Measurements from ENCODE around the gene STRN3. TPM values are rescaled to one million over a fixed set of nuclear protein-coding genes. Genes with fewer than 3 reads are reported as not detected.

STRN3 gene
- polyA plus RNA-seq, 4 donors, result 9.7 to 35.0 (median 11.8) TPM

DNA sequence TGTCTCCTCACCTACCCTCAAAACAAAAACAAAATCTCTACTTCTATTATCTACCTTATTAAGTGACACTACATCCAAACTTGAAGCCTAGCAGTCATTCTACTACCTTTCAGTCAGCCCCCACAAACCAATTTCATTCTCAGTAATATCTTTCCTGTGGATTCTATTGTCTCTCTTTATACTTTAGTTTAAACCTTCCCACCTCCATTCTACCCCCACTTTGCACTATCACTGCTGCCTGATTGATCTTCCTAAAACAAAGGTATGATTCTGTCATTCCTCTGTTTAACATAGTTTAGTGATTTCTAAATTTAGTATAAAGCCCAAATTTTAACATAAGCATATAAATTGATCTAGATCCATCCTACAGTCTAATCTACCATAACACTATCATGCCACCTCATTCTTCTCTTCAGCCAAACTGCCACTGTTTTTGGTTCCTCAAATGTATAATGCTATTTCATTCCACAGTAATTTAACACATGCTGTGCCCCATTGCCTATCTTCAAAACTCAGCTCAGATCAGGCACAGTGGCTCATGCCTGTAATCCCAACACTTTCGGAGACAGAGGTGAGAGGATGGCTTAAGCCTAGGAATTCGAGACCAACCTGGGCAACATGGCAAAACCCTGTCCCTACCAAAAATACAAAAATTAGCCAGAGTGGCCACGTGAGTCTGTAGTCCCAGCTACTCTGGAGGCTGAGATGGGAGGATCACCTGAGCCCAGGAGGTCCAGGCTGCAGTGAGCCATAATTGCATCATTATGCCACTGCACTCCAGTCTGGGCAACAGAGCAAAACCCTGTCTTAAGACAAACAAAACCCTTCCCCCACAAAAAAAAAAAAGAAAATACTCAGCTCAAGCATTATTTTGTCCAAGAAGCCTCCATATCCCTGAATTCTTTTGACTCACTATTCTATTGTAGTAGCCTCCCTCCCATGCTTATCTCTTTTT, 3.1 kb upstream of the STRN3 start:
- no peaks in the 10 kb centered on the region for H3K9me3 ChIP-seq (ENCODE audit: control insufficient read depth in 2 of 2, insufficient read depth in 1 of 2, low read depth in 1 of 2, low read length in 1 of 2)
- H3K27me3 ChIP-seq (ENCODE audit: control insufficient read depth in 3 of 3, insufficient read depth in 3 of 3, low read length in 3 of 3), result no peaks in the 10 kb centered on the region
- H3K27ac ChIP-seq (ENCODE audit: low read depth in 1 of 3, low read length in 2 of 3), result no peak overlapping the region
- WGBS, 3 donors, result 94 to 97% (median 94%) methylated on average over 3 of the region's 3 CpGs
- no peak for FAIRE-seq
- no peak overlapping the region for H3K4me3 ChIP-seq (ENCODE audit: low read depth in 1 of 3, low read length in 3 of 3)
- H3K36me3 ChIP-seq (ENCODE audit: control insufficient read depth in 3 of 3, insufficient read depth in 2 of 3, low read depth in 1 of 3, low read length in 3 of 3), result no peaks in the 10 kb centered on the region
- H3K4me1 ChIP-seq (ENCODE audit: control insufficient read depth in 3 of 3, insufficient read depth in 2 of 3, low read depth in 1 of 3, low read length in 2 of 3), result peaks cover 0 to 6% (median 2%) of the 10 kb centered on the region in 3 donors
- no peak for DNase-seq

DNA sequence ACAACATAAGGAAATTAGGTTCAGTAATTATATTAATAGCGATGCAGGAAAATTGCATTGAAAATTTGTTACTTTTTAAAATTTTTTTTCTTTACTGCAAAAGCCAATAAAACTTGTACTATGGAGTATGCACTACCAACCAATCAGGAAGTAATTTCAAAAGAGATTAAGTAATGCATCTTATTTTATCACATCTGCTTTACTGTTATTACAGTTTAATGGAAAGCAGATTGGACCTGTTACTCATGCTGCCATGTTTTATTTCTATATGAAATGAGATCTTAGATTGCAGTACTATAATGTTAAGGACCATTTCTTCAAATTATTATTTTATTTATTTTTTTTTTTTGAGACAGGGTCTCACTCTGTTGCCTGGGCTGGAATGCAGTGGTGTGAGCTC, 1.7 kb upstream of the STRN3 start:
- peak overlapping the region in 1 of 3 donors; percentile 90 for H3K27ac ChIP-seq (ENCODE audit: low read depth in 1 of 3, low read length in 2 of 3)
- FAIRE-seq, result no peak
- H3K4me1 ChIP-seq (ENCODE audit: control insufficient read depth in 3 of 3, insufficient read depth in 2 of 3, low read depth in 1 of 3, low read length in 2 of 3), result peaks cover 0 to 6% (median 2%) of the 10 kb centered on the region in 3 donors
- H3K4me3 ChIP-seq (ENCODE audit: low read depth in 1 of 3, low read length in 3 of 3), result no peak overlapping the region
- peak in 1 of 2 donors; percentile 71 for DNase-seq
- 70 to 91% (median 78%) methylated on average over 1 of the region's 1 CpG for WGBS, 3 donors
- H3K9me3 ChIP-seq (ENCODE audit: control insufficient read depth in 2 of 2, insufficient read depth in 1 of 2, low read depth in 1 of 2, low read length in 1 of 2), result no peaks in the 10 kb centered on the region
- H3K27me3 ChIP-seq (ENCODE audit: control insufficient read depth in 3 of 3, insufficient read depth in 3 of 3, low read length in 3 of 3), result no peaks in the 10 kb centered on the region
- no peaks in the 10 kb centered on the region for H3K36me3 ChIP-seq (ENCODE audit: control insufficient read depth in 3 of 3, insufficient read depth in 2 of 3, low read depth in 1 of 3, low read length in 3 of 3)

DNA sequence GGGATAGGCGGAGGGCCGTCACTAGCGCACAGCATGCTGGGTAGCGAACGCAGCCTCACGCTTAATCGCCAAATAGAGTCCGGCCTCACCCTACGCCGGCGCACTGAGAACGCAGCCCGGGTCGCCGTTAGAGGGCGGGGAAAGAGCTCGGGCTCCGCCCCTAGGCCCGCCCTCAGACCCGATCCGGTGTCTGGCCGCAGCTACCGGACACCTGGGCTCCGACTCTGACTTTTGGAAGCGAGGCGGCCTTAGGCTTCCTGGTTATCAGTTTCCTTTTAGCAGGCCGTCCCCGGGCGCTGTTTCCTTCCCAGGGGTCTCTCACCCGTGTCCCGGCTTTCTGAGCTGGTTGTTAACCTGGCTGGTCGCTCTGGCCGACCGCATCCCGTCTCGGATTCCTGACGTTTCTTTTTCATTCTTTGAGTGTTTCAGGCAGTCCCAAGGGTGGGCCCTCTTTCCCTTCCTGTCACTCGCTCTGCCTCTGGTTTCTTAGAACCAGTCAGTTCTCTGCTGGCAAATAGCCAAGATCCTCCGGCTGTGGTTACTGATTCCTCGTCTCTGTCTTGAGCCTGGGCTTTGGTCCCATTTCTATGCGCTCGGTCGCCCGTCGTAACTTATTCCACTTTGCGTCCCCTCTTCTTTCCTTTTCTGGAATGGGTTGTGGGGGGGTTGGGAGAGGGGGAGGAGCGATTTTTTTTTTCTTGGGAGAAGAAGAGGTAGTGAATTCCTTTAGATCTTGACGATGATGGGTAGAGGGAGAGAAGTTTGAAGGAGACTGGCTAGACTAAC, 464 bp upstream of the STRN3 start:
- WGBS, 3 donors, result 0% methylated on average over 42 to 48 of the region's 48 CpGs
- DNase-seq, result peak; percentile 96 to 98
- FAIRE-seq, result no peak
- H3K4me1 ChIP-seq (ENCODE audit: control insufficient read depth in 3 of 3, insufficient read depth in 2 of 3, low read depth in 1 of 3, low read length in 2 of 3), result peaks cover 0 to 6% (median 2%) of the 10 kb centered on the region in 3 donors
- H3K4me3 ChIP-seq (ENCODE audit: low read depth in 1 of 3, low read length in 3 of 3), result peak overlapping the region; percentile 89 to 93 (median 91)
- no peaks in the 10 kb centered on the region for H3K27me3 ChIP-seq (ENCODE audit: control insufficient read depth in 3 of 3, insufficient read depth in 3 of 3, low read length in 3 of 3)
- no peaks in the 10 kb centered on the region for H3K9me3 ChIP-seq (ENCODE audit: control insufficient read depth in 2 of 2, insufficient read depth in 1 of 2, low read depth in 1 of 2, low read length in 1 of 2)
- peak overlapping the region; percentile 83 to 97 (median 90) for H3K27ac ChIP-seq (ENCODE audit: low read depth in 1 of 3, low read length in 2 of 3)
- no peaks in the 10 kb centered on the region for H3K36me3 ChIP-seq (ENCODE audit: control insufficient read depth in 3 of 3, insufficient read depth in 2 of 3, low read depth in 1 of 3, low read length in 3 of 3)

DNA sequence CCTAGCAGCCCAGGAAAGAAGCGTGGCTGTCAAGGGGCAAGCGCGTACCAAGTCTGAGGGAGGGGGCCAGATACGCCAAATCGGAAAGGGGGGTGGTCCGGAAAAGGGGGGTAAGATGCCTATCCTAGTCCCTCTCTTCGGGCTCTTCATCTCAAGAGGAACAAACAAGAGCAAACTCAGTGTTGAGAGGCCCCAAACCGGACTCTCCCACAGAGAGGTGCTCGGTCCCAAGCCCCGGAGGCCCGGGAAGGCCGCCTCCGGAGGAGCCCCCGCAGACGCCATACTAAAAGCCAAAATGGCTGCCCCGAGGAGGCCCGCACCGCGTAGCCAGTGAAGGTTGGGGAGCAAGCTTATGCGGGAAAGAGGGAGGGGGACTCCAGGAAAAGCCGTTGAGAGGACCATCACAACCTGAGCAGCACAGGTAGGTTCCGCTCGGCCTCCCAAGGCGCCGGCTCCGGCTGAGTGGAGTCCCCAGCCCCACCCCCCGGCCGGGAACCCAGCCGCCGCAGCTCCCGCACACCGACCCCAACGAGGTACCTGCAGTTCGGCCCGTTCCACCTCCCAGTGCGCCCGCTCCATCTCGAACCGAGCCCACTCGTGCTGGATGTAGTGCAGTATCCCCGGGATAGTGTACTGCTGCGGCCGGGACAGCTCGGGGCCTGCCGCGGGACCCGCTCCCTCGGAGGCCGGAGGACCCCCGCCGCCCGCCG, 657 bp downstream of the STRN3 start, which contains the start of gene AP4S1:
AP4S1 (plus strand) TSS at position 283 of the 710 bp plus-strand sequence. CDS start 40,548 bp downstream, outside the sequence.
- DNase-seq (peak; percentile 42 to 80), FAIRE-seq (no peak)
- peaks cover 0 to 6% (median 2%) of the 10 kb centered on the region in 3 donors for H3K4me1 ChIP-seq (ENCODE audit: control insufficient read depth in 3 of 3, insufficient read depth in 2 of 3, low read depth in 1 of 3, low read length in 2 of 3)
- peak within 1 kb of the TSS; percentile 89 to 93 (median 91) for H3K4me3 ChIP-seq (ENCODE audit: low read depth in 1 of 3, low read length in 3 of 3)
- H3K36me3 ChIP-seq (ENCODE audit: control insufficient read depth in 3 of 3, insufficient read depth in 2 of 3, low read depth in 1 of 3, low read length in 3 of 3), result peaks cover 1 to 4% (median 3%) of the 10 kb centered on the region in 3 donors
- H3K27me3 ChIP-seq (ENCODE audit: control insufficient read depth in 3 of 3, insufficient read depth in 3 of 3, low read length in 3 of 3), result no peaks in the 10 kb centered on the region
- H3K27ac ChIP-seq (ENCODE audit: low read depth in 1 of 3, low read length in 2 of 3), result peak within 1 kb of the TSS; percentile 90 to 97 (median 97)
- 0 to 1% (median 1%) methylated on average over 48 to 53 of the region's 53 CpGs for WGBS, 3 donors
- H3K9me3 ChIP-seq (ENCODE audit: control insufficient read depth in 2 of 2, insufficient read depth in 1 of 2, low read depth in 1 of 2, low read length in 1 of 2), result no peaks in the 10 kb centered on the region

DNA sequence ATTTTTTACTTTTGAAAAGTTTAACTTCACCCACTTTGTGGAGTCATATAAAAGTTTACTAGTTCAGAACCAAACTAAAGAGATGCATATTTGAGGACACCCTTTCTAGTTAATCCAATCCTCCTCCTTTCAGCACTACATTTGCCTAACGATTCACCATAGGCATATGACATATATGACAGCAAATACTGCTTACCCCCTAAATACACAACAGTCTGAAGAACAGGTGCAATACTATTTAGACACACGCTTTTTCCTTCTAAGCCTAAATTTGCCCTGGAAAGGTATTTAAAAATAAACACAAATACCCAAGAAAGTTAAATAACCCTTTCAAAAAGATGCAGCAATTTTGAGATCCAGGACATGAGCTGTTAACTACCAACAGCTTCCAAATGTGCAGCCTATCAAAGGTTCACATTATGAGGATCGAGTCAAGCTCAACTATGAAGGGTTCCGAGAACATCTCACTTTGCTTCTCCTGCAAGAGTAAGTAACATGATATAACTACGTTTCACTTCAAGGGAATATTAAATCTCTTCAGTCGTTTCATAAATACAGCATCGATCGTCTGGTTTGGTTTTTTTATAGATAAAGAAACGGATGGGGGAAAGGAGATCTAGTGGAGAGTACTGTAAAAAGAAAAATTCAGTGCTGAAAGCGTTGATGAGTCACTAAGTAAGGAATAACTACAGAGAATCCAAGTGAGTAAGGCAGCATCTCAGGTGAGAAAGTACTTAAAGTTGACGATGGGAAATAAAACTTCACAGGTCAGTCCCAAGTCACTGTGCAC, 1.4 kb downstream of the STRN3 start:
- H3K4me1 ChIP-seq (ENCODE audit: control insufficient read depth in 3 of 3, insufficient read depth in 2 of 3, low read depth in 1 of 3, low read length in 2 of 3), result peaks cover 0 to 6% (median 2%) of the 10 kb centered on the region in 3 donors
- FAIRE-seq (no peak), DNase-seq (peak in 1 of 2 donors; percentile 39)
- H3K9me3 ChIP-seq (ENCODE audit: control insufficient read depth in 2 of 2, insufficient read depth in 1 of 2, low read depth in 1 of 2, low read length in 1 of 2), result no peaks in the 10 kb centered on the region
- peak overlapping the region; percentile 90 to 97 (median 97) for H3K27ac ChIP-seq (ENCODE audit: low read depth in 1 of 3, low read length in 2 of 3)
- peaks cover 3 to 8% (median 4%) of the 10 kb centered on the region in 3 donors for H3K36me3 ChIP-seq (ENCODE audit: control insufficient read depth in 3 of 3, insufficient read depth in 2 of 3, low read depth in 1 of 3, low read length in 3 of 3)
- WGBS, 3 donors, result 3 to 6% (median 4%) methylated on average over 11 of the region's 11 CpGs
- H3K27me3 ChIP-seq (ENCODE audit: control insufficient read depth in 3 of 3, insufficient read depth in 3 of 3, low read length in 3 of 3), result no peaks in the 10 kb centered on the region
- peak overlapping the region; percentile 89 to 93 (median 91) for H3K4me3 ChIP-seq (ENCODE audit: low read depth in 1 of 3, low read length in 3 of 3)

DNA sequence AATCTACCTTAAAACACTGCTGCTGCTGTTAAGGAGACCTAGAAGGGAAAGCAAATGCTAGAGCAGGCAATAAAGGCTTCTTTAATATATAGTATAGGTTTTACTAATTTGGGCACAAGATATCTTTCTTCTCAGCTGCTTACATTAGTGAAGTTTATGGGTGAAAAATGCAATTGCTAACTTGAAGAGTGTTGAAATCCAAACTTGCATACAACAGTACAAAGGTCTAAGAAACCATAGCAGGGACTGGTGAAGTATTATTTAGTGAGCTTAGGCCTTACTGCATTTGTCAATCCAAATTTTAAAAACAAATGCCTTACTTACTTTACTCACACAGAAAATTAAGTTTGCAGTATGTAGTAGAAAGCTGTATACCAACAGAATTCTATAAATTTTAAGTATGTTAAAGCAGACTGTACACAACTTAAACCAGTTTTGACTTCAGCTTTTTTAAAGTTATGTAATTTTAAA, 2.1 kb downstream of the STRN3 start:
- Histone ChIP-seq H3K27me3 (ENCODE audit: control insufficient read depth in 3 of 3, insufficient read depth in 3 of 3, low read length in 3 of 3) (no peaks in the 10 kb centered on the region), H3K36me3 (ENCODE audit: control insufficient read depth in 3 of 3, insufficient read depth in 2 of 3, low read depth in 1 of 3, low read length in 3 of 3) (peaks cover 3 to 8% (median 5%) of the 10 kb centered on the region in 3 donors), H3K4me3 (ENCODE audit: low read depth in 1 of 3, low read length in 3 of 3) (peak overlapping the region in 1 of 3 donors; percentile 89), H3K4me1 (ENCODE audit: control insufficient read depth in 3 of 3, insufficient read depth in 2 of 3, low read depth in 1 of 3, low read length in 2 of 3) (peaks cover 0 to 6% (median 2%) of the 10 kb centered on the region in 3 donors), H3K27ac (ENCODE audit: low read depth in 1 of 3, low read length in 2 of 3) (peak overlapping the region in 1 of 3 donors; percentile 90), H3K9me3 (ENCODE audit: control insufficient read depth in 2 of 2, insufficient read depth in 1 of 2, low read depth in 1 of 2, low read length in 1 of 2) (no peaks in the 10 kb centered on the region)
- DNase-seq (peak; percentile 60 to 78), FAIRE-seq (no peak)

DNA sequence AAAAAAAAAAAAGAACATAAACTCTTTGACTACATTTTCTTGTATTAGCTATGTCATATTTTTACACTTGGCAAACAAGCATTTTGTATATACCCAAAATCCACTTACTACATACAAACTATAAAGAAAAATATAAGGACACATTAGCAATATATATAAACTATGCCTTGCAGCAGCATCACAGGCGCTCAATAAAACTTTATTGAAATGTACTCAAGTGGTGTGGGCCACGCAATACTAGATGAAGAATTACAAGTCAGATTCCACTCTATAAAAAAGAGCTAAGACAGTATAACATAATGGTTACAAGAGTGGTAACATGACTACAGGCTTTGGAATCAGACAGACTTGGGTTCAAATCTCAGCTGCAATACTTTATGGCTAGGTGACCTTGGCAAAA, 3.8 kb downstream of the STRN3 start:
- Histone ChIP-seq H3K4me3 (ENCODE audit: low read depth in 1 of 3, low read length in 3 of 3) (no peak overlapping the region), H3K36me3 (ENCODE audit: control insufficient read depth in 3 of 3, insufficient read depth in 2 of 3, low read depth in 1 of 3, low read length in 3 of 3) (peaks cover 3 to 14% (median 8%) of the 10 kb centered on the region in 3 donors), H3K4me1 (ENCODE audit: control insufficient read depth in 3 of 3, insufficient read depth in 2 of 3, low read depth in 1 of 3, low read length in 2 of 3) (peaks cover 0 to under 1% (median 0%) of the 10 kb centered on the region in 3 donors), H3K9me3 (ENCODE audit: control insufficient read depth in 2 of 2, insufficient read depth in 1 of 2, low read depth in 1 of 2, low read length in 1 of 2) (no peaks in the 10 kb centered on the region), H3K27ac (ENCODE audit: low read depth in 1 of 3, low read length in 2 of 3) (no peak overlapping the region), H3K27me3 (ENCODE audit: control insufficient read depth in 3 of 3, insufficient read depth in 3 of 3, low read length in 3 of 3) (no peaks in the 10 kb centered on the region)
- 73 to 98% (median 81%) methylated on average over 2 of the region's 2 CpGs for WGBS, 3 donors
- FAIRE-seq, result no peak
- no peak for DNase-seq

Data from small intestine (tissue), 7 donors.